Measurements from ENCODE around the gene ATP12A.

- TF ChIP-seq FOXK2 (IDR thresholded peaks at IDR 0.05) (no peak), L3MBTL2 (conservative IDR thresholded peaks at IDR 0.05) (no peak)
These were observed 5.1 kb downstream of the ATP12A start for GRCh38 chr13:24685314-24685713.

Measured in HEK293T (cell line).